ENCODE data around the gene ADAMTS15. TPM values are rescaled to one million over a fixed set of nuclear protein-coding genes. Genes with fewer than 3 reads are reported as not detected.

Gene ADAMTS15
- total and polyA plus RNA-seq, 11 donors, result 5.3 to 71.0 (median 16.7) TPM

DNA sequence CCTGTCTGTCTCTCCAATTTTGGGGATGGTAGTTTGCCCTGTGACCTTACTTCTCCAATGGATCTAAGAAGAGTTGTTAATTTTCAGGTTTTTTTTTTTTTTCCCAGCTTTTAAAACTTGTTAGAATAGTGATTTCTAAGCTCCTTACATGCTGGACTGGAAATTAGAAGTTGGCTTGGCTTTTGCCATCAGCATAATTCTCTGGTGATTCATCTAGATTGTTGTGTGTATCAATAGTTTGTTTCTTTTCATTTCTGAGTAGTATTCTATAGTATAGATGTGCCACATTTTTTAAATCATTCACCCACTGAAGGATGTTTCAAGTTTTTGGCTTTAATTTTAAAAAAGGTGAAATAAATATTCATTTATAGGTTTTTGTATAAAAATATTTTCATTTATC lies 51.4 kb downstream of the ADAMTS15 start:
- TF ChIP-seq CTCF (IDR thresholded peaks at IDR 0.05), result no peak
- TF ChIP-seq POLR2A (IDR thresholded peaks at IDR 0.05), result no peak
- intact Hi-C loops (cut with DNase I), result no loop called here

GRCh38 chr11:130504317-130504716 lies 55.9 kb downstream of the ADAMTS15 start:
- no peak for TF ChIP-seq POLR2A (IDR thresholded peaks at IDR 0.05)
- TF ChIP-seq CTCF (IDR thresholded peaks at IDR 0.05), result no peak
- DNase-seq (no peak), ATAC-seq (no peak)
- Histone ChIP-seq H3K9me3 (peaks cover 0 to 16% (median 0%) of the 10 kb centered on the region in 12 donors), H3K4me1 (no peaks in the 10 kb centered on the region), H3K27ac (no peak overlapping the region), H3K27me3 (no peaks in the 10 kb centered on the region), H3K4me3 (no peak overlapping the region), H3K36me3 (no peaks in the 10 kb centered on the region)
- WGBS, 4 donors, result 96 to 100% (median 98%) methylated on average over 1 of the region's 1 CpG
- intact Hi-C loops (cut with DNase I), result no loop called here

More for the DNA sequence above, 51.4 kb downstream of the ADAMTS15 start:
- H3K4me3 ChIP-seq, result no peak overlapping the region
- no peak for ATAC-seq
- DNase-seq, result no peak
- H3K9me3 ChIP-seq, result peaks cover 0 to 23% (median 3%) of the 10 kb centered on the region in 12 donors
- no peaks in the 10 kb centered on the region for H3K36me3 ChIP-seq
- no peaks in the 10 kb centered on the region for H3K4me1 ChIP-seq
- H3K27ac ChIP-seq, result no peak overlapping the region
- no peaks in the 10 kb centered on the region for H3K27me3 ChIP-seq

DNA sequence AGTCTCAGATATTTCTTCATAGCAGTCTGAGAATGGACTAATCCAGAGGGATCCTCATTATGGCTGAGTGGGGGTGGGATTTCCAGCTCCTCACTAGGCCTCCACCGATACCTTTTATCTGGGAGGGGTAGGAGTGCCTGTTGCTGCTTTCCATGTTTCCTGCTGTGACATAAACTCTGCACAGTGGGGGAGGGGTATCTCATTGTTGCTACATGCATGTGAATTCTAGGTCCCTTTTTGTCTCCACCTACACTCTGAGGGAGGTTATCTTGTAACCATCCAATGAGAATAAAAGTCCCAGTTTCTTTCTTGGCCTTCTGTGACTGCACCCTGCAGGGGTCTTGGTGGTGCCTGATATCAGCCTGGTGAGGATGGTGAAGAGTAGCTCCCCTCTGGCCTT lies 60.5 kb downstream of the ADAMTS15 start:
- DNase-seq, result no peak
- Histone ChIP-seq H3K9me3 (peaks cover 0 to 11% (median 0%) of the 10 kb centered on the region in 12 donors), H3K27me3 (no peaks in the 10 kb centered on the region), H3K36me3 (no peaks in the 10 kb centered on the region), H3K4me3 (no peak overlapping the region), H3K4me1 (peaks cover 0 to 29% (median 15%) of the 10 kb centered on the region in 12 donors), H3K27ac (no peak overlapping the region)
- intact Hi-C loops (cut with DNase I), result no loop called here
- ATAC-seq, result no peak
- no peak for TF ChIP-seq CTCF (IDR thresholded peaks at IDR 0.05)
- no peak for TF ChIP-seq POLR2A (IDR thresholded peaks at IDR 0.05)
- 88 to 100% (median 93%) methylated on average over 1 of the region's 1 CpG for WGBS, 4 donors

GRCh38 chr11:130509942-130510341 lies 61.5 kb downstream of the ADAMTS15 start:
- H3K9me3 ChIP-seq, result peaks cover 0 to 2% (median 0%) of the 10 kb centered on the region in 12 donors
- H3K4me1 ChIP-seq, result peaks cover 0 to 36% (median 18%) of the 10 kb centered on the region in 12 donors
- 69 to 100% (median 90%) methylated on average over 1 to 2 of the region's 2 CpGs for WGBS, 4 donors
- H3K27ac ChIP-seq, result peak overlapping the region in 10 of 12 donors; percentile 1 to 69 (median 52)
- ATAC-seq (no peak), DNase-seq (no peak)
- intact Hi-C loops (cut with DNase I), result loop anchor here in 2 of 10 donors (5.0 to 10.0 kb wide), 2 partner anchors 33 to 165 kb away; no protein-coding TSS in a partner anchor
- TF ChIP-seq POLR2A (IDR thresholded peaks at IDR 0.05) (no peak), CTCF (IDR thresholded peaks at IDR 0.05) (no peak)
- H3K36me3 ChIP-seq, result no peaks in the 10 kb centered on the region
- no peak overlapping the region for H3K4me3 ChIP-seq
- no peaks in the 10 kb centered on the region for H3K27me3 ChIP-seq

Measured in heart left ventricle (tissue), 16 donors.